CD4-positive, alpha-beta T cell treated with Interleukin-1 beta for 1 hour (primary cell): ENCODE results near the gene TGFBR1.
"Not testable (repeated sequence)": the region's sequence is repeated elsewhere in the genome, so short reads cannot be mapped to it uniquely, and the experiment has no call there.

Experiments
- DNase-seq, 2 donors: peaks; one replicate each; pipeline ENCODE4 v3.0.0-alpha.2; 2020 to 2022

TGFBR1 gene

DNA sequence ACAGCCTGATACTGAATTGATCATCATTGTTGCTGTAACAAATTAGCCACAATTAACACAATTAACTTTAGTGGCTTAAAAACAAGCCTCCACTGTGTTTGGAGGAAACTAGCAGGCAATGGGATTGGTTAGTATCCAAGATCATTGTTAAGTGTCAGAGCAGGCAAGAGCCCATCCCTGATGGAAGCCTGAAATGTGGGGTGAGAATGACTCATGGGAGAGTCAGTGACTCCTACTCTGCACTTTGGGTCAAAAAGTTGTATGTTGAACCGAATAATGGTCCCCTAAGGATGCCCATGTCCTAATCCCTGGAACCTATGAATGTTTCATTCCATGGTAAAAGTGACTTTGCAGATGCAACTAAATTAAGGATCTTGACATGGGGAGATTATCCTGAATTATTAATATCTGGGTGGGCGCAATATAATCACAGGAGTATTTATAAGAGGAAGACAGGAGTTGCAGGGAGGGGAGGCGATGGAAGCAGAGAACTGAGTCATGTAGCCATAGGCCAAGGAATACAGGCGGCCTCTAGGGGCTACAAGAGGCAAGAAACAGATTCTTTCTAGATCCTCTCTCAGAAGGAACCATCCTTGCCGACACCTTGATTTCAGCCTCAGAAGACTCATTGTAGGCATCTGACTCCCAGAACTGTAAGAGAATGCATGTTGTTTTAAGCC is 88.0 kb downstream of the TGFBR1 start:
- no peak for DNase-seq

- no peak for DNase-seq
Observed at GRCh38 chr9:99193466-99193821, 88.5 kb downstream of the TGFBR1 start.

GRCh38 chr9:99196484-99196883 is 91.6 kb downstream of the TGFBR1 start:
- DNase-seq = not testable (repeated sequence)

DNA sequence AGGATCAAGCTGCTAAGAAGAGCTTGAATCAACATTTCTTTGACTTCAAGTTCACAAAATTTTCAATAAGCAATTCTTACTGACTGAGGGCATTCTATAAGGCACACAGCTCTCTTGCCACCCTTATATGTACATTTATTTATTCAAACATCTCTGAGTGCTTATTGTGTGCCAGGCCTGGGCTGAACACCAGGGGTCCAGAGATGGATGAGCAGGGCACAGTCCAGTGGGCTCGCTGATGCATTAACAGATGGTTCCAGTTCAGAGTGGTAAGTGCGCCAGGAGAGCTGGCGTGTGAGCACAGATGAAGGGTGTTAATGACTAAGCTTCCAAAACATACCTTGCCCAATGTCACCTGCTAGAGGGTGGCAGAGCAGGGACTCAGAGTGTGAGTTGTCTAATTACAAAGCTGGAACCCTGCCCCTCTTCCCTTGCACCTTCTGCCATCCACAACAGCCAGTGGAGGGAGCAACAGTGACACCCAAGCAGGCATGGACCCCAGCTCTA is 92.3 kb downstream of the TGFBR1 start:
- no peak for DNase-seq

DNA sequence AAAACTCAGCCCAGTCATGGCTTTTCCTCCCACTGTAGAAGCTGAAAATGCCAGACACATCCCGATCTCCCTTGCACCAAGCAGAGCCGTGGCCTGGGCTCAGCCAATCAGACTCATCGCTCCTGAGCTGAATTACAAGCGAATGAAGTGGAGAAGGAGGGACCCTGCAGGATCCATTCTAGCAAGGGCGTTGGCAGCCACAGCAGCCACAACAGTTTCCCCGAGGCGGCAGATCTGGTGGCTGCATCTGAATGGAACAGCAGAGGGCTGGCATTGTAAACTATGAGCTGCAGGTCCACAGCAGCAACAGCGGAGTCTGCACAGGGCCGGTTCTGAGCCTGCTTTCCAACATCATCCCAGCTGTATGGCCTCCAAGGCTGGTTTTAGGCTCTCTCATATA is 93.1 kb downstream of the TGFBR1 start:
- DNase-seq = no peak

DNA sequence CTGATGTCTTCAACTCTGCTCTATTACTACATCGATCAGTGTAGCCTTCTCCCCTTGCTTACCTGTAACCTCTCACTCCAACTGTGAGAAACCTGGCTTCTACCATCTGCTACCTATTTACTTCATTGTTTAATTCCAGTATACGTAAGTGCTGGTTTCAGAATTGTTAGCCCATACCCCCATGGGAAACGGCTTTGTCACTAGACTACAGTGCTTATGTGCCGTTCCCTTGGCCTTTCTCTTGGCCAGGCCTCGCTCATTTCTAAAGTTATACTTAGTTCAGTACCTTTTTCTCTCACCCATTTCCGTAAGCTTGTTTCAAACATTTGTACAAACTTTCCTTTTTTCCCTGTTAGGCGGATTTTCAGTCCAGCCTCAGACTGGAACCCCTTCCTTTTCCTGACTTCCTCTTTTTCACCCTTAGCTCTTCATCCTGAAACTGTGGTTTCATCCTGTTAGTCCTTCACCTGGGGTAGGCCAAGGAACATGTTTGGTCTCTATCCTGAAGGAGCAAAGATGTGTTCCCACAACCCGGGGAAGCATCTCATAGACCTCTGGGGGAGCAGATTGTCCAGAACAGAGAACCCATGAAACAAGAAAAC is 95.1 kb downstream of the TGFBR1 start:
- DNase-seq = no peak

DNA sequence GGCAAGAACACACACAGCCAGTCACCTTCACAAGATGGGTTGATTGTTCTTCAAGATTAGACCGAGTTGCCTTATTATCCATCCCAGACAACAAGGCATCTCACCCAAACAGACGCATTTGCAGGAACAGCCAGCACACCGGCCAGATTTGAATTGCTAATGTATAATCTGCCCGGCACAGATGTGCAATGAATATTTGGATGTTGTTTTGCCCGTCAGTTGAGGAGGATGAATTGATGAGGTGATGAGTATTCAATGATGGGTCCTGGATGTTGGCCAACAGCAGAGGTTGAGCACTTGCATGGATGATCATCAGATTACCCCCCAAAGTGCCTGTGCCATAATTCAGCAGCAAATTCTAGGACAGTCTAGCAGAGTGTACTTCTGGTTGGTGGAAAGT is 96.7 kb downstream of the TGFBR1 start:
- no peak for DNase-seq
